NCI-H1436 (cell line): ENCODE data around the gene OBI1.
"Not testable (repeated sequence)": the region's sequence is repeated elsewhere in the genome, so short reads cannot be mapped to it uniquely, and the experiment has no call there.

ENCODE experiments used
- DNase-seq: peaks from one replicate; lab custom pipeline; 2025; lab: John Stamatoyannopoulos, UW

Gene OBI1

GRCh38 chr13:78647109-78647678, 11.8 kb downstream of the OBI1 start:
- not testable (repeated sequence) for DNase-seq

- no peak for DNase-seq
These were observed 20.7 kb downstream of the OBI1 start for GRCh38 chr13:78638216-78638615.

DNA sequence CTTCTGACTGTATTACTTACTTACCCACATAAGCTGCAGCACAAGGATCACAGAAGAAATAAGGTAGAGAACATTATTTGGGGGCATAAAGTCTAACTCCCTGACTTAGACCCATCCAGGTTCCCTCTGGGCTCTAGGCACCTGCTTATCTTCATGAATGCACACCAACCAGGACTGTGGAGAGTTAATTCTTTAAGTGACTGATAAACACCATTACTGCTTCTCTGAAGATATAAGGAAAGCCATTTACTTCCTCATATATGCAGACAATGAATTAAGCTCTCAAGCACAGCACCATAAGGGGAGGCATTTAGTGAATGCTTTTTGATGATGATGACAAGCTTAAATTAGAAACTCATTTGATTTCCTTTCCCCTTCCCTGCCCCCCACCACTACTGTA, 22.5 kb downstream of the OBI1 start:
- DNase-seq: no peak

GRCh38 chr13:78632996-78633395, 26.0 kb downstream of the OBI1 start:
- no peak for DNase-seq

DNA sequence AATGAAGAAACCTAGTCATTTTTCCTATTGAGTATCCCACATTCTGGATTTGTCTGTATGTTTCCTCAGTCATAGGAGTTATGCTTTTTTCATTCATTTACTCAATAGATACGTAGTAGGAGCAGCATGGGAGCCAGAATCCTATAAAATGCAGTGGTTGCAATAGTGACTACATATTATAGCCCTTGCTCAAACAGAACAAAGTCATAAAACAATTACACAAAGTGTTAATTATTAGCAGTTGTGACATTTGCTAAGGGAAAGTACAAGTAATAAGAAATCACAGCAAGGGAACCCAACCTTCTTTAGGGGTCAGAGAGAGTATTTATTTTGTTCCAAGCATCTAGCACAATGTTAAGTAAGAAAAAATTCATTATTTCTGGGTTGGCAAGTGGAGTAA, 27.9 kb downstream of the OBI1 start:
- no peak for DNase-seq

DNA sequence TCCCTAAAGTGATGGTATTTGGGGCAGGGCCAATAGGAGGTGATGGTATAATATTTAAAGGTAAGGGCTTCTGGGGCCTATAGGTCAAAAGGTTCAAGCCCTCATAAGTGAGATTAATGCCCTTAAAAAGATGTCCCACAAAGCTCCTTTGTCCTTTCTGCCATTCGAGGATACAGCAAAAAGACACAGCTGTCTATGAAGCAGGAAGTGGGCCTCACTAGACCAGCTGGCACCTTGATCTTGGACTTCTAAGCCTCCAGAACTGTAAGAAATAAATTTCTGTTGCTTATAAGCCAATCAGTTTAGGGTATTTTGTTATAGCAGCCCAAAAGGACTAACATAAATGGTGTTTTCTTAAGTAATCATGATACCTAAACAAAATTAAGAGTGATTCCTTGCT, 28.4 kb downstream of the OBI1 start:
- no peak for DNase-seq

DNA sequence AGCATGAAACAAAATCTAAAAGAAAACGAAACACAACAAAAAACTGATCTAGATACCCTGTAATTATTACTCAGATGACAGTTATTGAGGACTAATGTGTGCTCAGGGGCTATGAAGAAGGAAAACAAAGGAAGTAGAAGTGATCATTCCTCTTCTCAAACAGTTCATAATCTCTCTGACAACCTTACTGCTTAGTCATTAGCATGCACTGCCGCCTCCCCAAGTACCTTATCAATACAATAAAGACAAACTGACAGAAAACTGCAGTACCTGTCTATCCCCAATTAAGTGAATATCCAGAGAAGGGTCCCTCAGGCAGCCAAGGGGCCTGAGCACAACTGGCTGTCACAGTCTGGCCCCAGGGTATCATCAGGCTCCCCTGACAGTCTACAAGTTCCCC, 33.6 kb downstream of the OBI1 start:
- DNase-seq: no peak

DNA sequence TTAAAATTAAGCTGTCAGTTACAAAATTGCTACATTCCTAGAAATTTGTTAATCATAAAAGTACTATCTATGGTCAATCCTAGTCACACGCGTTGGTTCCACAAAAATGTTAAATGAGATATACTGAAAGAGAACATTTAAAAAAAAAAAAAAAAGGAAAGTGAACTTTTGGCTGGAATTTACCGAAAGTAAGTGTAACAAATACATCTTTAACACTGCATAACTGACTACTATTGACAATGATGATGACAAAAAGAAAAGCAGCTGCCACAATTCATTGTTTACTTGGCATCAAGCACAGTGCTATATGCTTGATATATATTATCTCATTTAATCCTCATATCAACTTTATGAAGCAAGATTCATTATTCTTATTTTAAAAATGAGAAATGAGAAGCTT, 35.8 kb downstream of the OBI1 start:
- DNase-seq: no peak

- no peak for DNase-seq
These were observed 38.0 kb downstream of the OBI1 start for GRCh38 chr13:78620936-78621470.

GRCh38 chr13:78618411-78618810, 40.5 kb downstream of the OBI1 start:
- no peak for DNase-seq

GRCh38 chr13:78611040-78611439, 47.9 kb downstream of the OBI1 start:
- DNase-seq: no peak

GRCh38 chr13:78610381-78610883, 48.5 kb downstream of the OBI1 start:
- peak; percentile 31 for DNase-seq

DNA sequence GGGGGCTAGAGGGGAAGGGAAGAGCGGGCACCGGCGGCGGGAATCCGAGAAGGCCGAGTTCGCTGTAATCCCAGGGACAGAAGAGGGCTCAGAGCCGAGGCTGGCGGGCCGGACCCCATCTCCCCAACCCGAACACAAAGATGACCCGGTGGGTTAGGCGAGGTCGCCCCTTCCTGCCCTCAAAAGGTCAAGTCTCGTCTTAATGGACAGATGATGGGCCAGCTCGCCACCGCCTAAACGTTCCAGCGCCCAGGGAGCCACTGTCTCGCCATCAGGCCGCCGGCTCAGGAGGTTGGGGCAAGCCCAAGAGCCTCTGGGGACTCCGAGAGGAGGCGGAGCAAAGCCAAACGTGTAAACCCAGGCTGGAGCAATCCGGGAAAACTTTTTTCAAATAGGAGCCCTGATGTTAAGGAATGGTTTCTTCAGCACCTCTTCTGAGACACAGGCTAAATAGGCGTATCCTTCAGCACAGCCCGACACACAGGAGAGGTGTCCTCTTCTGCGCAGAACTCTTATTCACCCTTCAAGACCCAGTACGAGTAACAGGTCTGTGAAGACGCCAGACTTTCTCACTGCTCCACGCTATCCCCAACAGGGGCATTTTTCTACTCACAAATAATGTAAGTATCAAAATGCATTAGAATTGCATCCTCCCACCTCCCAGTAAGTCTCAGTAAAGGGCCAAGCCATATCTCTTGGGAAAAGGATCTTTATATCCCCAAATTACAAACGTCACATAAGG, 49.3 kb downstream of the OBI1 start:
- DNase-seq: peak; percentile 24

GRCh38 chr13:78608688-78609463, 50.1 kb downstream of the OBI1 start:
- DNase-seq: no peak

DNA sequence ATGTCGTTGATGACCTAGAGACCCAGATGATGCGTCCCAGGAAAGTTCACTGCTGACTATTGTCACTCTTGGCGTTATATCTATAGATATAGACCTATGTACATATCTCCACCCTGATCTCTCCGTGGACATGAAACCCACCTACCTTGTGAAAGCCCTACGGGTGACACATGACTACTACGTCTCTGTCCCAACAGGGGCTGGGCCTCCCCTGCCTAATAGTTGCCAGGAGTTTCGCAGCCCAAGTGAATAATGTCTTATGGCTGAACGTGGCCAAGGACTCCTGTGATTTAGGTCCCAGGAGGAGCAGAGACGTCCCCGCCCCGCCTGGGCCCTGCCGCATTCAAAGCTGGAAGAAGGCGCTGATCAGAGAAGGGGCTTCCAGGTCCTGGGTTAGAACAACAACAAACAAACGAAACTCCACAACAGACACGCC, 50.7 kb downstream of the OBI1 start:
- no peak for DNase-seq

DNA sequence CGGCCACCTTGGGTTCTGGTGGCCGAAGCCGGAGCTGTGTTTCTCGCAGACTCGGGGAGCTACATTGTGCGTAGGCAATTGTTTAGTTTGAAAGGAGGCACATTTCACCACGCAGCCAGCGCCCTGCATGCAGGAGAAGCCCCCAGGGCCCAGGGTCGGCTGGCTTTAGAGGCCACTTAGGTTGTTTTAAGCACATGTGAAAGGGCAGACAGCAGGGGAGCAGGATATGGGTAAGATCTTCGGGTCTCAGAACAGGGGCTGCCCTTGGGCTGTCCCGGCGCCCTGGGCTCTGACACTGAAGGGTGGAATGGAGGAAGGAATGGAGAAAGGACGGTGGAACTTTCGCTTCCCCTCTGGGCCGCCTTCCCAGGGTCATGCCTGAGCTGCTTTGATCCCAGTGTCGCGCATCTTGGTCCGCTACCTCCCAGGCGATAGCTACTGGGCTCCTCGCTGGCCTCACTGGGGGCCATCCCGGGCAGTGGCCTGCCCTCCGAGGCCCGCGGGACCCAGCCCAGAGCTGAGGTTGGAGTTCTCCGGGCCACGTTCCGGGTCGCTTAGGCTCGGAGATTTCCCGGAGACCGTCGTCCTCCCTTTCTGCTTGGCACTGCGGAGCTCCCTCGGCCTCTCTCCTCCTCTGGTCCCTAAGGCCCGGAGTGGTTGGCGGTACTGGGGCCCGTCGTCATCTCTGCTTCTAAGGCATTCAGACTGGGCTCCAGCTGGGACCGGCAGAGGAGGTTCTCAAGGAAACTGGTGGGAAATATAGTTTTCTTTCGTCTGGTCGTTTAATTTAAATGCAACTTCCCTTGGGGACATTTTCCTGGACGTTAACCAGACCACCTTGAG, 51.3 kb downstream of the OBI1 start:
- no peak for DNase-seq

DNA sequence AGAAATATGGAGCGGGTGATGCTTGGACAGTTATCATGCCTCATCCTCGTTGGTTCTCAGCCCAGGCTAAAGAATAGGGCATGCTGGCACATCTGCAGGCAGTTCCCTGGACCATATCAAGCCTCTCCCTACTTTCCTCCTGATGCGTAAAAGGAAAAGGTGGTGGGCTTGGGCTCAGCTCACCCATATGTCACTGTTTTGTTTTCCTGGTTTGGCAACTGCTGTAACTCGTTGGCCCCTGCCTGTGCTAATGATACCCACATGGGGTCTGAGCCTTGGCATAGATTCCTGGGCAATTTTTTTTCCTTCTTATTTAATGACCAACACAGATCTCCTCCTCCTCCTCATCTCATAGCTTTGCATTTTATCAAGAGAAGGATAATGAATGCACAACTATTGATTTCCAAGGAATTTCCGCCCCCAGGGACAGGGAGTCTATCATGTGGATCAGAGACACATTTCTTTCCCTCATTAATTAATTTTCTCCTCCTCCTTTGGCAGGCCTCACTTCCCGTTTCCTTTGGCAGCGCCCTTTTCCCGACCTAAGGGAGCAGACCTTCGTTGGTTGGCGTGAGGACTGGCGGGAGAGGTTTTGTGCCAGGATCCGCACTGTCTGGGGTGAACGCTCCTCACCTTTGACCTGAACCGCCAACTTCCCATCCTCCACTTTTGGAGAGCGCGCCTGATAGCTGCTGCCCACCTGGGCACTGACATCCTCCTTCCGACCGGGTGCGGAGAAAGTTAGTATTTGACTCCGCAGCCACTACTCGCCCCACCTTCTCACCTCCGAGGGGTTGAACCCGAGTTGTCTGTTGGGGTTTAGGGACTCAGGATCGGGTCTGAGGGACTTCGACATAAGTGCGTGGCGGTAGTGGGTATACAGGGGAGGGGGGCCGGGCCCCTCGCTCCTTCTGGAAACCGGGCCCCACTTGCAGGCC, 52.2 kb downstream of the OBI1 start:
- DNase-seq: no peak

- DNase-seq: peak; percentile 70
These were observed 54.0 kb downstream of the OBI1 start for GRCh38 chr13:78604782-78605611.

GRCh38 chr13:78603240-78603957, 55.6 kb downstream of the OBI1 start, which contains the start of gene POU4F1:
Gene POU4F1, minus strand, starts transcription at chr13:78603552. Its CDS starts 226 bp downstream, at chr13:78603326.
- peak; percentile 85 for DNase-seq
